ENCODE results near the gene SFMBT1. TPM values are rescaled to one million over a fixed set of nuclear protein-coding genes. Genes with fewer than 3 reads are reported as not detected.

The SFMBT1 gene
- total and polyA plus RNA-seq, 4 donors = 4.4 to 17.8 (median 10.4) TPM

DNA sequence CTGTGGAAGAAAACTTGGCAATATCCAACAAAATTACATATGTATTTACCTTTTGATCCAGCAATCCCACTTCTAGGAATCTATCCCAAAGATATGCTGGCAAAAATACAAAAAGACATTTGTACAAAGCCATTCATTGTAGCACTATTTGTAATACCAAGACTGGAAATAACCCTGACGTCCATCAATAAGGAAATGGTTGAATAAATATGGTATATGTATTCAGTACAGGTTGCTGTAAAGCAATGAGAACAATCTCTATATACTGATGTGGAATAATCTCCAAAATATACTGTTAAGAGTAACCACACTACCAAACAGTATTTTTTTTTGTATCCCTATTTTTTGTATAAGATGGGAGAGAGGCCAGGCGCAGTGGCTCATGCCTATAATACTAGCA lies 83.7 kb downstream of the SFMBT1 start:
- no peak for DNase-seq (ENCODE audit: low spot score)
- 94% methylated on average over 2 of the region's 2 CpGs for WGBS
- no peak overlapping the region for H3K4me3 ChIP-seq (ENCODE audit: low read depth in 1 of 3, low read length in 3 of 3)
- no peaks in the 10 kb centered on the region for H3K27me3 ChIP-seq (ENCODE audit: control insufficient read depth in 4 of 4, insufficient read depth in 4 of 4, low read length in 3 of 4)
- H3K27ac ChIP-seq (ENCODE audit: low read depth in 1 of 2, low read length in 2 of 2) = no peak overlapping the region
- no peaks in the 10 kb centered on the region for H3K4me1 ChIP-seq (ENCODE audit: control insufficient read depth in 4 of 4, insufficient read depth in 4 of 4, low read length in 3 of 4)
- peaks cover 0 to 3% (median 1%) of the 10 kb centered on the region in 4 donors for H3K36me3 ChIP-seq (ENCODE audit: control insufficient read depth in 4 of 4, insufficient read depth in 3 of 4, low read depth in 1 of 4, low read length in 3 of 4)
- H3K9me3 ChIP-seq (ENCODE audit: control insufficient read depth in 4 of 4, low read length in 3 of 4) = no peaks in the 10 kb centered on the region
- TF ChIP-seq, protein P1, sequence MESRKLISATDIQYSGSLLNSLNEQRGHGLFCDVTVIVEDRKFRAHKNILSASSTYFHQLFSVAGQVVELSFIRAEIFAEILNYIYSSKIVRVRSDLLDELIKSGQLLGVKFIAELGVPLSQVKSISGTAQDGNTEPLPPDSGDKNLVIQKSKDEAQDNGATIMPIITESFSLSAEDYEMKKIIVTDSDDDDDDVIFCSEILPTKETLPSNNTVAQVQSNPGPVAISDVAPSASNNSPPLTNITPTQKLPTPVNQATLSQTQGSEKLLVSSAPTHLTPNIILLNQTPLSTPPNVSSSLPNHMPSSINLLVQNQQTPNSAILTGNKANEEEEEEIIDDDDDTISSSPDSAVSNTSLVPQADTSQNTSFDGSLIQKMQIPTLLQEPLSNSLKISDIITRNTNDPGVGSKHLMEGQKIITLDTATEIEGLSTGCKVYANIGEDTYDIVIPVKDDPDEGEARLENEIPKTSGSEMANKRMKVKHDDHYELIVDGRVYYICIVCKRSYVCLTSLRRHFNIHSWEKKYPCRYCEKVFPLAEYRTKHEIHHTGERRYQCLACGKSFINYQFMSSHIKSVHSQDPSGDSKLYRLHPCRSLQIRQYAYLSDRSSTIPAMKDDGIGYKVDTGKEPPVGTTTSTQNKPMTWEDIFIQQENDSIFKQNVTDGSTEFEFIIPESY (IDR thresholded peaks at IDR 0.05) = no peak
- no peak for TF ChIP-seq JUND (IDR thresholded peaks at IDR 0.05)
- TF ChIP-seq TAF1 (conservative IDR thresholded peaks at IDR 0.05) = no peak
- TF ChIP-seq RAD21 (IDR thresholded peaks at IDR 0.05) = no peak
- TF ChIP-seq GABPA (IDR thresholded peaks at IDR 0.05 in 1 of 2, conservative IDR thresholded peaks at IDR 0.05 in 1 of 2) = no peak
- no peak for TF ChIP-seq RXRA (IDR thresholded peaks at IDR 0.05)
- TF ChIP-seq FOXA1 (IDR thresholded peaks at IDR 0.05) = no peak
- no peak for TF ChIP-seq HNF4G (IDR thresholded peaks at IDR 0.05)
- TF ChIP-seq, protein P2, sequence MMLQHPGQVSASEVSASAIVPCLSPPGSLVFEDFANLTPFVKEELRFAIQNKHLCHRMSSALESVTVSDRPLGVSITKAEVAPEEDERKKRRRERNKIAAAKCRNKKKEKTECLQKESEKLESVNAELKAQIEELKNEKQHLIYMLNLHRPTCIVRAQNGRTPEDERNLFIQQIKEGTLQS (IDR thresholded peaks at IDR 0.05) = no peak
- TF ChIP-seq YY1 (IDR thresholded peaks at IDR 0.05) = no peak
- no peak for TF ChIP-seq HNF4A (conservative IDR thresholded peaks at IDR 0.05)
- no peak for TF ChIP-seq EGR1 (IDR thresholded peaks at IDR 0.05; ENCODE audit: low read depth in 2 of 2)
- TF ChIP-seq, protein P3, sequence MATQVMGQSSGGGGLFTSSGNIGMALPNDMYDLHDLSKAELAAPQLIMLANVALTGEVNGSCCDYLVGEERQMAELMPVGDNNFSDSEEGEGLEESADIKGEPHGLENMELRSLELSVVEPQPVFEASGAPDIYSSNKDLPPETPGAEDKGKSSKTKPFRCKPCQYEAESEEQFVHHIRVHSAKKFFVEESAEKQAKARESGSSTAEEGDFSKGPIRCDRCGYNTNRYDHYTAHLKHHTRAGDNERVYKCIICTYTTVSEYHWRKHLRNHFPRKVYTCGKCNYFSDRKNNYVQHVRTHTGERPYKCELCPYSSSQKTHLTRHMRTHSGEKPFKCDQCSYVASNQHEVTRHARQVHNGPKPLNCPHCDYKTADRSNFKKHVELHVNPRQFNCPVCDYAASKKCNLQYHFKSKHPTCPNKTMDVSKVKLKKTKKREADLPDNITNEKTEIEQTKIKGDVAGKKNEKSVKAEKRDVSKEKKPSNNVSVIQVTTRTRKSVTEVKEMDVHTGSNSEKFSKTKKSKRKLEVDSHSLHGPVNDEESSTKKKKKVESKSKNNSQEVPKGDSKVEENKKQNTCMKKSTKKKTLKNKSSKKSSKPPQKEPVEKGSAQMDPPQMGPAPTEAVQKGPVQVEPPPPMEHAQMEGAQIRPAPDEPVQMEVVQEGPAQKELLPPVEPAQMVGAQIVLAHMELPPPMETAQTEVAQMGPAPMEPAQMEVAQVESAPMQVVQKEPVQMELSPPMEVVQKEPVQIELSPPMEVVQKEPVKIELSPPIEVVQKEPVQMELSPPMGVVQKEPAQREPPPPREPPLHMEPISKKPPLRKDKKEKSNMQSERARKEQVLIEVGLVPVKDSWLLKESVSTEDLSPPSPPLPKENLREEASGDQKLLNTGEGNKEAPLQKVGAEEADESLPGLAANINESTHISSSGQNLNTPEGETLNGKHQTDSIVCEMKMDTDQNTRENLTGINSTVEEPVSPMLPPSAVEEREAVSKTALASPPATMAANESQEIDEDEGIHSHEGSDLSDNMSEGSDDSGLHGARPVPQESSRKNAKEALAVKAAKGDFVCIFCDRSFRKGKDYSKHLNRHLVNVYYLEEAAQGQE (IDR thresholded peaks at IDR 0.05) = no peak
- no peak for TF ChIP-seq SP1 (IDR thresholded peaks at IDR 0.05)
- TF ChIP-seq, protein P4, sequence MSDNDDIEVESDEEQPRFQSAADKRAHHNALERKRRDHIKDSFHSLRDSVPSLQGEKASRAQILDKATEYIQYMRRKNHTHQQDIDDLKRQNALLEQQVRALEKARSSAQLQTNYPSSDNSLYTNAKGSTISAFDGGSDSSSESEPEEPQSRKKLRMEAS (IDR thresholded peaks at IDR 0.05) = no peak
- TF ChIP-seq, protein P5, sequence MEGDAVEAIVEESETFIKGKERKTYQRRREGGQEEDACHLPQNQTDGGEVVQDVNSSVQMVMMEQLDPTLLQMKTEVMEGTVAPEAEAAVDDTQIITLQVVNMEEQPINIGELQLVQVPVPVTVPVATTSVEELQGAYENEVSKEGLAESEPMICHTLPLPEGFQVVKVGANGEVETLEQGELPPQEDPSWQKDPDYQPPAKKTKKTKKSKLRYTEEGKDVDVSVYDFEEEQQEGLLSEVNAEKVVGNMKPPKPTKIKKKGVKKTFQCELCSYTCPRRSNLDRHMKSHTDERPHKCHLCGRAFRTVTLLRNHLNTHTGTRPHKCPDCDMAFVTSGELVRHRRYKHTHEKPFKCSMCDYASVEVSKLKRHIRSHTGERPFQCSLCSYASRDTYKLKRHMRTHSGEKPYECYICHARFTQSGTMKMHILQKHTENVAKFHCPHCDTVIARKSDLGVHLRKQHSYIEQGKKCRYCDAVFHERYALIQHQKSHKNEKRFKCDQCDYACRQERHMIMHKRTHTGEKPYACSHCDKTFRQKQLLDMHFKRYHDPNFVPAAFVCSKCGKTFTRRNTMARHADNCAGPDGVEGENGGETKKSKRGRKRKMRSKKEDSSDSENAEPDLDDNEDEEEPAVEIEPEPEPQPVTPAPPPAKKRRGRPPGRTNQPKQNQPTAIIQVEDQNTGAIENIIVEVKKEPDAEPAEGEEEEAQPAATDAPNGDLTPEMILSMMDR (IDR thresholded peaks at IDR 0.05; ENCODE audit: low read depth, low read length, missing input control) = no peak
- no peak for TF ChIP-seq NR2F2 (IDR thresholded peaks at IDR 0.05)
- TF ChIP-seq FOXA2 (IDR thresholded peaks at IDR 0.05) = no peak
- no peak overlapping the region for H3K9ac ChIP-seq (ENCODE audit: low read depth in 1 of 2, low read length in 2 of 2)

Measured in liver (tissue), 9 donors.